B cell (primary cell): Measurements from ENCODE around the gene C17orf50.

Experiments used
- CTCF ChIP-seq: fragments of 200-600 bp; IDR thresholded peaks from one replicate; pipeline ENCODE4 v1.8.0; 2022; ENCODE audit warnings: antibody characterized with exemption, mild to moderate bottlenecking
- EZH2 ChIP-seq: IDR thresholded peaks from 2 replicates; pipeline ENCODE4 v1.6.1; 2012; ENCODE audit warnings: borderline replicate concordance, low read depth, mild to moderate bottlenecking, moderate library complexity, low read length; ENCODE audit not compliant: insufficient read depth, poor library complexity, severe bottlenecking

- TF ChIP-seq CTCF, result no peak
- no peak for TF ChIP-seq EZH2
These were observed 914 bp downstream of the C17orf50 start for GRCh38 chr17:35761601-35762000.
